Left ventricle myocardium inferior (tissue), 1 donor: ENCODE data around the gene STAU1. TPM values are rescaled to one million over a fixed set of nuclear protein-coding genes. Genes with fewer than 3 reads are reported as not detected.

Experiments used
- DNase-seq: peaks from one replicate; pipeline ENCODE4 v3.0.0-alpha.2; 2020
- H3K27ac ChIP-seq: fragments of 200-600 bp; replicated peaks from 2 replicates; pipeline ENCODE4 v1.8.0; 2021
- H3K27me3 ChIP-seq: fragments of 200-600 bp; 2 replicates; pipeline ENCODE4 v1.8.0; 2021; ENCODE audit warnings: low read depth
- H3K36me3 ChIP-seq: fragments of 200-600 bp; 2 replicates; pipeline ENCODE4 v1.8.0; 2021
- H3K4me1 ChIP-seq: fragments of 200-600 bp; 2 replicates; pipeline ENCODE4 v1.8.0; 2021
- H3K4me3 ChIP-seq: fragments of 200-600 bp; 2 replicates; pipeline ENCODE4 v1.8.0; 2021; ENCODE audit warnings: mild to moderate bottlenecking, moderate library complexity
- H3K9me3 ChIP-seq: fragments of 200-600 bp; replicated peaks from 2 replicates; pipeline ENCODE4 v1.8.0; 2021
- intact Hi-C: fragments of 100-400 bp; cut with micrococcal nuclease; formaldehyde crosslinking; loops from one replicate; pipeline ENCODE4 v1.11.0; 2022
- total RNA-seq: library from RNA; stranded (reverse); fragmentation: NEBNext Ultra II Directional; extraction: Animal tissue kit (Norgen Biotek cat#: 25700); gene quantifications from one replicate; pipeline ENCODE4 v1.2.1, GENCODE V29; 2021
- TF ChIP-seq, protein P1 (sequence below): fragments of 200-600 bp; IDR thresholded peaks from 2 replicates; pipeline ENCODE4 v1.8.0; 2021; ENCODE audit warnings: antibody characterized with exemption, mild to moderate bottlenecking, borderline replicate concordance
- donor health status: DM: no; HTN: yes; CAD: no; lungs with severe emphysema.

STAU1 gene
- total RNA-seq, 1 donor from 2014 or later: 63.4 TPM

DNA sequence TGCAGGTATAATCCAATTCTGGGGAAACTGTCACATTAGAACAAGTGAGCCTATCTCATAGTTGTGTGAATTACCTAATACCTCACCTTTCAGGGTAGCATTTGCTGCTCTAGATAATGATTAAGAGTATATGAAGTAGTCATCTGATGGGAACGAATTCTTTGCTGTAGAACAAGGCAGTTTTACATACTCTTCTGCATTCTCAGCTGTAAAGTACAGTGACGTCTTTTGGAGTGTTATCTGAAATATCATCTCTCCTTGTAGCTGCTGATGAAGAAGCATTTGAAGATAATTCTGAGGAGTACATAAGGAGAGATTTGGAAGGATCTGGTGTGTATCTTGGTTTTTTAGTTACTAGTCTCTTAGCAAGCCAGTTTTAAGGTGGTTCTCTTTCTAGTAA is 113.6 kb downstream of the STAU1 start:
- intact Hi-C loops: no loop called here
- Histone ChIP-seq H3K4me3 (no peak overlapping the region), H3K4me1 (no peaks in the 10 kb centered on the region), H3K27me3 (no peaks in the 10 kb centered on the region), H3K9me3 (no peaks in the 10 kb centered on the region), H3K36me3 (peaks cover 90% of the 10 kb centered on the region), H3K27ac (no peak overlapping the region)
- DNase-seq: no peak
- TF ChIP-seq, protein P1, sequence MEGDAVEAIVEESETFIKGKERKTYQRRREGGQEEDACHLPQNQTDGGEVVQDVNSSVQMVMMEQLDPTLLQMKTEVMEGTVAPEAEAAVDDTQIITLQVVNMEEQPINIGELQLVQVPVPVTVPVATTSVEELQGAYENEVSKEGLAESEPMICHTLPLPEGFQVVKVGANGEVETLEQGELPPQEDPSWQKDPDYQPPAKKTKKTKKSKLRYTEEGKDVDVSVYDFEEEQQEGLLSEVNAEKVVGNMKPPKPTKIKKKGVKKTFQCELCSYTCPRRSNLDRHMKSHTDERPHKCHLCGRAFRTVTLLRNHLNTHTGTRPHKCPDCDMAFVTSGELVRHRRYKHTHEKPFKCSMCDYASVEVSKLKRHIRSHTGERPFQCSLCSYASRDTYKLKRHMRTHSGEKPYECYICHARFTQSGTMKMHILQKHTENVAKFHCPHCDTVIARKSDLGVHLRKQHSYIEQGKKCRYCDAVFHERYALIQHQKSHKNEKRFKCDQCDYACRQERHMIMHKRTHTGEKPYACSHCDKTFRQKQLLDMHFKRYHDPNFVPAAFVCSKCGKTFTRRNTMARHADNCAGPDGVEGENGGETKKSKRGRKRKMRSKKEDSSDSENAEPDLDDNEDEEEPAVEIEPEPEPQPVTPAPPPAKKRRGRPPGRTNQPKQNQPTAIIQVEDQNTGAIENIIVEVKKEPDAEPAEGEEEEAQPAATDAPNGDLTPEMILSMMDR: no peak

Other genes starting within 250 kb of the STAU1 start
- 38.2 TPM for gene CSE1L, start 142.0 kb downstream of the STAU1 start, total RNA-seq
- 14.6 TPM for gene DDX27, start 31.1 kb upstream of the STAU1 start, total RNA-seq
- gene ZNFX1, start 89.7 kb upstream of the STAU1 start, total RNA-seq: 22.2 TPM